VCaP (cell line): Measurements from ENCODE around the gene UGT1A1.

Source experiments
- H3K27ac ChIP-seq: fragments of 450-650 bp; 2 replicates; pipeline ENCODE4 v1.5.1; 2017
- TF ChIP-seq, protein P1 (sequence below): fragments of 450-650 bp; conservative IDR thresholded peaks from 2 replicates; pipeline ENCODE4 v1.5.1; 2017; ENCODE audit warnings: mild to moderate bottlenecking, moderate library complexity

UGT1A1 gene

DNA sequence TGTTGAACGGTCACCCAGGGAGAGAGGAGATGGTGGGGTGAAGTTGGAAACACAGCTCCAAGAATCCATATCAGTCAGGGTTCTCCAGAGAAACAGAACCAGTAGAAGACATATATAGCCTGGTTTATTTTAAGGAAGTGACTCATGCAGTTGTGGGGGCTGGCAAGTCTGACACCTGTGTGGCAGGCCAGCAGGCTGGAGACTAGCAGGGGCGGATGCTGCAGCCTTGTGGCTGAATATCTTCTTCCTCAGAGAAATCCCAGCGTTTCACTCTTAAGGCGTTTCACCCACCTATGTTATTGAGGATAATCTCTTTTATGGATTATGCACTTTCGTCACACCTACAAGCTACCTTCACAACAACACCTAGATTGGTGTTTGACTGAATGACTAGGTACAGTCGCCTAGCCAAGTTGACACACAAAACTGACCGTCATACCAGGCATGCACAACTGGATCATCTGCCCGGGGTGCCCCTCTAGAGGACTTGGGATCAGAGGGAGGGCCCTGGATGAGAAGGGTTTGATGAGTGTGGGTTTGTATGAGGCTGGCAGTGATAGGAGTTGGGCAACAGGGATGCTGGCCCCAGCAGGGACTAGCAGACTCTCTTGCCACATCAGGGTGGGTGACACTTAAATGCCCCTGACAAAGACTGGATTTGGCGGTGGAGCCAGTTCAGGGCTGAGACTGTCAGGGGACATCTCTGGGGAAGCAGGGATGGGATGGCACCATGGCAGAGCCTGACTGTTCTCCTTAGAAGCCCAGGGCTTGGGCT, 41.5 kb downstream of the UGT1A1 start:
- H3K27ac ChIP-seq, result no peak overlapping the region
- TF ChIP-seq, protein P1, sequence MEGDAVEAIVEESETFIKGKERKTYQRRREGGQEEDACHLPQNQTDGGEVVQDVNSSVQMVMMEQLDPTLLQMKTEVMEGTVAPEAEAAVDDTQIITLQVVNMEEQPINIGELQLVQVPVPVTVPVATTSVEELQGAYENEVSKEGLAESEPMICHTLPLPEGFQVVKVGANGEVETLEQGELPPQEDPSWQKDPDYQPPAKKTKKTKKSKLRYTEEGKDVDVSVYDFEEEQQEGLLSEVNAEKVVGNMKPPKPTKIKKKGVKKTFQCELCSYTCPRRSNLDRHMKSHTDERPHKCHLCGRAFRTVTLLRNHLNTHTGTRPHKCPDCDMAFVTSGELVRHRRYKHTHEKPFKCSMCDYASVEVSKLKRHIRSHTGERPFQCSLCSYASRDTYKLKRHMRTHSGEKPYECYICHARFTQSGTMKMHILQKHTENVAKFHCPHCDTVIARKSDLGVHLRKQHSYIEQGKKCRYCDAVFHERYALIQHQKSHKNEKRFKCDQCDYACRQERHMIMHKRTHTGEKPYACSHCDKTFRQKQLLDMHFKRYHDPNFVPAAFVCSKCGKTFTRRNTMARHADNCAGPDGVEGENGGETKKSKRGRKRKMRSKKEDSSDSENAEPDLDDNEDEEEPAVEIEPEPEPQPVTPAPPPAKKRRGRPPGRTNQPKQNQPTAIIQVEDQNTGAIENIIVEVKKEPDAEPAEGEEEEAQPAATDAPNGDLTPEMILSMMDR, result no peak

DNA sequence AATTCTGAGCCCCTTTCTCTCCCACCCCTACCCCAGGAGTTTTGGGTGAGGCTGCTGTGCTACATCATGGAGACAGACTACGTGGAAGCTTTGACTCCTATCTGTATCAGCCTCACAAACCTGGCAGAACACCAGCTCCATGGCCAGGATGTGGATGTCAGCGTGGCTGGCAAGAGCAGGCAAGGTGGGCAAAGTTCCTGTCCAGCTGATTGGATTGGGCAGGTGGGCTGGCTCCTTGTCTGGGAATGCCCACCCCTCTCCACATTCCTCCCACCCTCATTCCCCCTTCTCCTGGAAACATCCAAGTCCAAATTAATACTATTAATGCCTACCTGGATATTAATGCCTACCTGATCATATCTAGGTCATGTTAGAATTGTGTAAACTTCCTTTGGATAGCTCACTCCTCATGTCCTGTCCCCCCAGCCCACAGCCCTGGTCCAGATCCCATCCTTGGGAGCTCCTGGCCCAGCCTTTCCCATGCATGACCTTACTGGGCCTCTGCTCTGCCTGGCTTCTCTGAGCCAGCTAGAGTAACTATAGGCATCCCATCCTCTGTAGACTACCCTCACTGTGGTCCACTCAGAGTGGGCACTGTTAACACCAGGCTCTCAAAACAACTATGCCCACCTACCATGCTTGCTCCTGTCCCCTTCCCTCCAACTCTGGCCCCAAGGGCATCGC, 42.2 kb downstream of the UGT1A1 start:
- TF ChIP-seq, protein P1, result no peak
- H3K27ac ChIP-seq, result no peak overlapping the region

- TF ChIP-seq, protein P1, result no peak
- H3K27ac ChIP-seq, result no peak overlapping the region
Measured at GRCh38 chr2:233803292-233803911, 43.3 kb downstream of the UGT1A1 start.

- TF ChIP-seq, protein P1, result no peak
- no peak overlapping the region for H3K27ac ChIP-seq
Measured at GRCh38 chr2:233803994-233804393, 43.9 kb downstream of the UGT1A1 start.

- TF ChIP-seq, protein P1, result no peak
Measured at GRCh38 chr2:233807215-233807865, 47.3 kb downstream of the UGT1A1 start.

DNA sequence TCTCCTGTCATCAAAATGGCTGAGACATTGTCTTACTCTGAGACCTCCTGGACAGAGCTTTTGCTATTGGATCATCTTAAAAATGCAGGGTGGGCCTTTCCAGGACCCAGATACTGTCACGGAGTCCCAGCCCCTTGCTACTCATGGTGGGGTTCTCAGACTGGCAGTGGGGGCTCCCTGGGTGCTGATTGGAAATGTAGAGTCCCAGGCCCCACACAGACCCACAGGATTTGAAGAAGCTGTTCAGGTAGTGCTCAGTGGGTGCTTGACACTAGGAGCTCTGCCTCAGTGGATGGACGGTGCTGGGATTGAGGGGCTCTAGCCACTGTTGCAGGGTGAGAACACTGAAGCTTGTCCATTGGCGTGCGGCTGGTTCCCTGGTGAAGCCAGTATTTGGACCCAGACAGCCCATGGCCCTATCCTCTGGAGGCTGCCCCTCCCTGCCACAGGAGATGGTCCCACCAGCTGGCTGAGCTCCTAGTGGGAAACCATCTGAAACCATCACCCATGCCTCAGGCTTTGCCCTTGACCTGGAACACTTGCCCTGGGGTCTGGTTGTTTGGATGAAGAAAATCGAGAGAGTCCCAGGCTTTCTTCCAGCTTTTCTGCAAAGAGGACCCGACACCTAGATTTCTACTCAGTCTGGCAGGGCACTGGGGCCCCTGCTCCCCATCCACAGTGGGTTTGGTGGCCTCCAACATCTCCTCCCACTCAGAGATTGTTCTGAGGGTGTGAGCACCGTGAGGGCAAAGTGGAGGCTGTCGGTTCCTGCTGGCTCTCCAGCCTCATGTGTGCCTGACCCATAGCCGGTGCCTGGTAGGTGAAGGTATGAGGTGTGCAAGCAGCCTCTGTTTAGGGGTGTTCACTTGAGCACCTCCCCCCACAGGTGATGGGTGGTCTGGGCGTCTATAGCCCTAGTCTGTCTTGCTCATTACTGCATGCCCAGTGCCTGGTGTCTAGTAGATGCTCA, 48.2 kb downstream of the UGT1A1 start:
- no peak overlapping the region for H3K27ac ChIP-seq
- TF ChIP-seq, protein P1, result no peak

More at GRCh38 chr2:233807215-233807865, 47.3 kb downstream of the UGT1A1 start:
- H3K27ac ChIP-seq, result no peak overlapping the region
